Melanocyte of skin (primary cell): Measurements from ENCODE around the gene AFG3L2. TPM values are rescaled to one million over a fixed set of nuclear protein-coding genes. Genes with fewer than 3 reads are reported as not detected.

Experiments
- small RNA-seq, 2 donors: library from RNA; depleted of rRNA; stranded (forward); fragments of <200 nt; gene quantifications; one replicate each; pipeline ENCODE3, GENCODE V24; 2012
- total RNA-seq, 2 donors: library from RNA; depleted of rRNA; stranded (reverse); fragments of >200 nt; gene quantifications; 2 replicates each; pipeline ENCODE4 v1.2.3, GENCODE V29; 2012

Gene AFG3L2
- 10 to 100 TPM; 76.6 to 76.7 TPM for total RNA-seq

DNA sequence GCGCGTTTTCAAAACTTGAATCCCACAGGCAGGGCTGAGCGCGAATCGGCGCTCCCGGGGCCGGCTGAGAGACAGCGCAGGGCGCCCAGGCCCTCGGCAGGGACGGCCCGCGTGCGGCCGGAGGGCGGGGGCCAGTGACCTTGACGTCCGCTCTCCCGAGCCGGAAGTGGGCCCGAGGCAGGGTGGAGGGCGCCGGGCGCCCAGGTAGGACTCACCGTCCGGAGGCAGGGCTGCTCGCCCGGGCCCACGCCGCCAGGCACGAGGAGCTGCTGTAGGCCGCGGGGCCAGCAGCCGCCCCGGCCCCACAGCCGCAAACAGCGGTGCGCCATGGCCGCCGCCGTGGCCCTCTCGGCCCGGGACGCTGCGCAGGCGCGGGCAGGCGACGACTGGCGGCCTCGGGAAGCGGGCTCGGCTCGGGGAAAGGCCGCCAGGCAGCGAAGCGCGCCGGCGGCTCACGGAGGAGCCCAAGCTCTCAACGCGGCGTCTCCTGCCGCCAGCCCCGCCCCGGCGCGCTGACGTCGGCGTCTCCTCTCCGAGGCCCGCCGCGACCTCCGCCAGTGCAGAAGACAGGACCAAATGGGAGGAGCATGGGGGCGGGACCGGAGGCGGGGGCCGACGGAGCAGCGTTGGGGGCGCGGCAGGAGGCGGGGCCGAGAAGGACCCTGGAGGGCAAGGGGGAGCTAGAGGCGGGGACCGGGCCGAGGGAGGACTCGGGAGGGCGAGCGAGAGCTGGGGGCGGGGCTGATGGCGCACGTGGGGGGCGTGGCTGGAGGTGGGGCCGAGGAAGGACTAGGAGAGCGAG, at the start of gene AFG3L2:
TSS of gene AFG3L2 (minus strand) at position 474 of the 802 bp plus-strand sequence. CDS start at position 329, 145 bp downstream.

GRCh38 chr18:12307701-12308385, 69.2 kb downstream of the AFG3L2 start, which contains the start of gene TUBB6:
Gene TUBB6 (plus strand): TSS chr18:12308241. CDS start chr18:12308293, 52 bp downstream.

Small RNAs within 50 kb of the gene (small RNA-seq; reads per million reads assigned to genes)
- gene RNU6-170P (0 reads per million in 2 donors), gene RNU7-129P (0 reads per million in 2 donors)

Other genes starting within 250 kb of the AFG3L2 start
- not detected for gene CIDEA, start 122.9 kb downstream of the AFG3L2 start, total RNA-seq
- 100 to 1,000 TPM; 245 to 552 TPM for gene TUBB6, start 69.0 kb downstream of the AFG3L2 start, total RNA-seq
- 1 to 10 TPM; 2.1 to 5.0 TPM for gene PRELID3A, start 30.7 kb upstream of the AFG3L2 start, total RNA-seq